Progenitor cell of endocrine pancreas (in vitro differentiated cells): ENCODE data around the gene C2CD4C. TPM values are rescaled to one million over a fixed set of nuclear protein-coding genes. Genes with fewer than 3 reads are reported as not detected.
A peak's percentile ranks its signal among the peaks of the same experiment; 100 is the strongest.

Source experiments
- DNase-seq: peaks from one replicate; pipeline ENCODE4 v3.0.0; 2021; ENCODE audit warnings: low spot score; ENCODE audit not compliant: unreplicated experiment
- H3K27ac Mint-ChIP-seq: 2 replicates; pipeline ENCODE4 v1.8.0; 2021; ENCODE audit warnings: mild to moderate bottlenecking, moderate library complexity, mixed read lengths
- H3K27me3 Mint-ChIP-seq: 2 replicates; pipeline ENCODE4 v1.8.0; 2021; ENCODE audit warnings: mixed read lengths
- H3K36me3 Mint-ChIP-seq: 2 replicates; pipeline ENCODE4 v1.8.0; 2022; ENCODE audit warnings: mixed read lengths; ENCODE audit not compliant: insufficient read depth
- H3K4me1 Mint-ChIP-seq: 2 replicates; pipeline ENCODE4 v1.8.0; 2021; ENCODE audit warnings: low read depth, mixed read lengths
- H3K4me3 Mint-ChIP-seq: 2 replicates; pipeline ENCODE4 v1.8.0; 2021; ENCODE audit warnings: low read depth, mild to moderate bottlenecking, moderate library complexity, mixed read lengths
- H3K9me3 Mint-ChIP-seq: 2 replicates; pipeline ENCODE4 v1.8.0; 2021; ENCODE audit warnings: low read depth, mixed read lengths
- CTCF ChIP-seq: fragments of 200-600 bp; sonication (generic); IDR thresholded peaks from one replicate; pipeline ENCODE4 v1.5.0; 2021; ENCODE audit warnings: antibody characterized with exemption, mild to moderate bottlenecking; ENCODE audit not compliant: unreplicated experiment
- total RNA-seq: library from RNA; stranded (reverse); gene quantifications from 2 replicates; pipeline ENCODE4 v1.2.1, GENCODE V29; 2021

C2CD4C gene
- total RNA-seq, 1 donor from 2014 or later: 13.8 TPM

DNA sequence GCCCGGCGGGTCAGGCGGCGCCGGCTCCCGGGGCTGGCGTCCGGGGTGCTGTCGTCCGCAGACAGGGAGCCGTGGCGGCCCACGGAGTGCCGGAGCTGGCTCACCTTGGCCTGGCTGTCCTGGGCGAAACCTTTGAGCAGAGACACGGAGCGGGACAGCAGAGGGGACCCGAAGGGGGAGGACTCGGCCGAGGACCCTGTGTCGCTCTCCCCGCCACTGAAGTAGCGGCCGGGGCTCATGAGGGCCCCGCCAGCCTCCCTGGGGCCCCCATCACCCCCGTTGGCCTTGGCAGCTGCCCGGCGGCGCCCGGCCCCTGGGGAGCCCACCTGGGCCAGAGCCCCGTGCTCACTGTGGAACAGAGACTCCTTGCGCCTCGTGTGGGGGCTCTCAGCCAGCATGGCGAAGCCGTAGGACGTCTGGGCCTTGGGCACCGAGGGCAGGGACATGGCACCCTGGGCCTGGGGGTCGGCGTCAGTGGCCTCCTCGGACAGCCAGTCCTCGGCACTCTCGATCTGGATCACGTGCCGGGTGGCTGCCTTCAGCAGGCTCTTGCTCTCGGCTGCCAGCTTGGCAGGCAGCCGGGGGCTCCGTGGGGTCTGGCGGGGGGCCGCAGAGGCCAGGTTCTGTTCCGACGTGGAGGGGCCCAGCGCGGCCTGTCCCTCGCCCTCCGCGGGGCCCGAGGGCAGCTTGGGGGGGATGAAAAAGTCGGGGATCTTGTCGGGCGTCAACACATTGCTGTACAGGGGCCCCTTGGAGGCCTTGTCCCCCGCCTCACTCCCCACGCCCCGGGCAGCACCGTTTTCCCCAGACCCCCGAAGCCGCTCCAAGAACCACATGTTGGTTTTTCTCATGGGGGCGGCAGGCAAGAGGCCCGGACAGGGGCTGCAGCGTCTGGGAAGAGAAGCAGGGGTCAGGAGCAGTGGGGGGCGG lies 1.2 kb downstream of the C2CD4C start:
- no peak overlapping the region for H3K27ac Mint-ChIP-seq
- no peak for TF ChIP-seq CTCF
- no peak for DNase-seq
- H3K27me3 Mint-ChIP-seq: no peaks in the 10 kb centered on the region
- no peaks in the 10 kb centered on the region for H3K9me3 Mint-ChIP-seq
- peaks cover 21% of the 10 kb centered on the region for H3K4me1 Mint-ChIP-seq
- H3K36me3 Mint-ChIP-seq: no peaks in the 10 kb centered on the region
- peak overlapping the region; percentile 52 for H3K4me3 Mint-ChIP-seq

- TF ChIP-seq CTCF: no peak
- Mint-ChIP-seq H3K27ac (no peak overlapping the region), H3K4me1 (peaks cover 19% of the 10 kb centered on the region), H3K27me3 (no peaks in the 10 kb centered on the region), H3K4me3 (no peak overlapping the region), H3K9me3 (no peaks in the 10 kb centered on the region), H3K36me3 (no peaks in the 10 kb centered on the region)
- DNase-seq: no peak
Measured at GRCh38 chr19:406971-407510, 1.9 kb downstream of the C2CD4C start.

- Mint-ChIP-seq H3K36me3 (no peaks in the 10 kb centered on the region), H3K4me3 (peak overlapping the region; percentile 37), H3K27me3 (no peaks in the 10 kb centered on the region), H3K4me1 (peaks cover 17% of the 10 kb centered on the region), H3K27ac (no peak overlapping the region), H3K9me3 (no peaks in the 10 kb centered on the region)
- TF ChIP-seq CTCF: no peak
- no peak for DNase-seq
Measured at GRCh38 chr19:406135-406781, 2.7 kb downstream of the C2CD4C start.

- Mint-ChIP-seq H3K36me3 (no peaks in the 10 kb centered on the region), H3K27ac (no peak overlapping the region), H3K27me3 (no peaks in the 10 kb centered on the region), H3K4me1 (peaks cover 17% of the 10 kb centered on the region), H3K9me3 (no peaks in the 10 kb centered on the region), H3K4me3 (peak overlapping the region; percentile 14)
- TF ChIP-seq CTCF: no peak
- no peak for DNase-seq
Measured at GRCh38 chr19:405121-405965, 3.6 kb downstream of the C2CD4C start.
